ENCODE data around the gene APBA2.
"Not testable (repeated sequence)": the region's sequence is repeated elsewhere in the genome, so short reads cannot be mapped to it uniquely, and the experiment has no call there.

APBA2 gene

GRCh38 chr15:29044503-29044901 is 158.7 kb downstream of the APBA2 start:
- no peak for DNase-seq

- not testable (repeated sequence) for DNase-seq
Observed at GRCh38 chr15:29045161-29045560, 159.4 kb downstream of the APBA2 start.

GRCh38 chr15:29045717-29046116 is 159.9 kb downstream of the APBA2 start:
- DNase-seq = no peak

GRCh38 chr15:29046281-29046810 is 160.6 kb downstream of the APBA2 start:
- no peak for DNase-seq

GRCh38 chr15:29046977-29047376 is 161.2 kb downstream of the APBA2 start:
- DNase-seq = no peak

GRCh38 chr15:29048011-29048410 is 162.2 kb downstream of the APBA2 start:
- no peak for DNase-seq

- no peak for DNase-seq
Observed at GRCh38 chr15:29050870-29051269, 165.1 kb downstream of the APBA2 start.

- no peak for DNase-seq
Observed at GRCh38 chr15:29051422-29051821, 165.6 kb downstream of the APBA2 start.

- no peak for DNase-seq
Observed at GRCh38 chr15:29053006-29053405, 167.2 kb downstream of the APBA2 start.

GRCh38 chr15:29053661-29054131 is 167.9 kb downstream of the APBA2 start:
- no peak for DNase-seq

- DNase-seq = no peak
Observed at GRCh38 chr15:29054171-29055045, 168.6 kb downstream of the APBA2 start.

- DNase-seq = no peak
Observed at GRCh38 chr15:29055876-29056275, 170.1 kb downstream of the APBA2 start.

- DNase-seq = no peak
Observed at GRCh38 chr15:29056839-29057450, 171.2 kb downstream of the APBA2 start.

GRCh38 chr15:29057856-29058255 is 172.1 kb downstream of the APBA2 start:
- DNase-seq = no peak

- no peak for DNase-seq
Observed at GRCh38 chr15:29058903-29059539, 173.2 kb downstream of the APBA2 start.

GRCh38 chr15:29059871-29060640 is 174.3 kb downstream of the APBA2 start:
- no peak for DNase-seq

- DNase-seq = no peak
Observed at GRCh38 chr15:29061746-29062145, 176.0 kb downstream of the APBA2 start.

GRCh38 chr15:29062179-29062591 is 176.4 kb downstream of the APBA2 start:
- DNase-seq = no peak

- DNase-seq = no peak
Observed at GRCh38 chr15:29062626-29063025, 176.9 kb downstream of the APBA2 start.

- DNase-seq = no peak
Observed at GRCh38 chr15:29063646-29064045, 177.9 kb downstream of the APBA2 start.

GRCh38 chr15:29064290-29064689 is 178.5 kb downstream of the APBA2 start:
- DNase-seq = no peak

- no peak for DNase-seq
Observed at GRCh38 chr15:29064731-29065130, 179.0 kb downstream of the APBA2 start.

- DNase-seq = no peak
Observed at GRCh38 chr15:29065571-29065970, 179.8 kb downstream of the APBA2 start.
